Raji (cell line): Measurements from ENCODE around the gene CTXN1.

ENCODE experiments used
- POLR2A ChIP-seq: IDR thresholded peaks from 2 replicates; pipeline ENCODE4 v1.6.1; 2011; ENCODE audit warnings: low read depth, low read length, control low read depth; ENCODE audit not compliant: insufficient read depth

CTXN1 gene

DNA sequence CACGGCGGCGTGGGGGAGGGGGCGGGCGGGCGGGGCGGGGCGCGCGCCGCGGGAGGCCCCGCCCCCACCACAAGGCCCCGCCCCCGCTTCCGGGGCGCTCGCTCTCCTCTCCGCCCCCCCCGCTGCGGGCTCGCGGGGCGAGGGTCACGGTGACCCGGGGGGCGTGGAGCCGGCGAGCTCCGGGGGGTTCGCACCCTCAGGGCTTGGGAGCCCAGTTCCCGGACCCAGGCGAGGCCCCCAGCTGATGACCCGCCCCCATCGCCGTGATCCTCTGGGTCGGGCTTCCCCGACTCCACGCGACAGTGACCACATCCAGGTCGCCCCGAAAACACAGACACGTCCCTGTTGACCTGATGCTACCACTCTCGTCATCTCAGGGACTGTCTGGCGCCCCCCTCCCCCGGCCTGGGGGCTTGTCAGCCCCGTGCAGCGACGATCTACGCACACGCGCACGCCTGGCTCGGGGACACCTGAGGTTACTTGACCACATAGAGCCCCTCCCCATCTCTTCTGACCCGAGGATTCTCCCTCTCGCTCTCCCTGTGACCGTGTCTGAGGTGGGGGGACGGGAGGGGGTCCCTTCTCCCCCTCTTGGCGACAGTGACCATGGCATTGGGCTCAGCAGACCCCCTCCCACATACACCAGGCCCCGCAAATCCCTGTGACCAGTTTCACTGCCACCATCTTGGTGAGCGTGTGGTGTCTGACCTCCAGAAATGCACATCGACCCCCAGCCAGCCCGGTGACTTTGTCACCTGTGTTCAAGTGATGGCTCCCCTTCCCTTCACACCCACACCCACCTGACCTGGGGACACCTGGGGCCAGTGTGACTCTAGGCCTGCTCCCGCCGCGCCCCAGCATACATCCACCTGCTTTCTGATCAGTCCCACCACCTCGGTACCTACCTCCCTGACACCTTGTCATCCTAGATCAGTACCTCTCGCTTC lies 21.6 kb downstream of the CTXN1 start:
- TF ChIP-seq POLR2A = no peak

DNA sequence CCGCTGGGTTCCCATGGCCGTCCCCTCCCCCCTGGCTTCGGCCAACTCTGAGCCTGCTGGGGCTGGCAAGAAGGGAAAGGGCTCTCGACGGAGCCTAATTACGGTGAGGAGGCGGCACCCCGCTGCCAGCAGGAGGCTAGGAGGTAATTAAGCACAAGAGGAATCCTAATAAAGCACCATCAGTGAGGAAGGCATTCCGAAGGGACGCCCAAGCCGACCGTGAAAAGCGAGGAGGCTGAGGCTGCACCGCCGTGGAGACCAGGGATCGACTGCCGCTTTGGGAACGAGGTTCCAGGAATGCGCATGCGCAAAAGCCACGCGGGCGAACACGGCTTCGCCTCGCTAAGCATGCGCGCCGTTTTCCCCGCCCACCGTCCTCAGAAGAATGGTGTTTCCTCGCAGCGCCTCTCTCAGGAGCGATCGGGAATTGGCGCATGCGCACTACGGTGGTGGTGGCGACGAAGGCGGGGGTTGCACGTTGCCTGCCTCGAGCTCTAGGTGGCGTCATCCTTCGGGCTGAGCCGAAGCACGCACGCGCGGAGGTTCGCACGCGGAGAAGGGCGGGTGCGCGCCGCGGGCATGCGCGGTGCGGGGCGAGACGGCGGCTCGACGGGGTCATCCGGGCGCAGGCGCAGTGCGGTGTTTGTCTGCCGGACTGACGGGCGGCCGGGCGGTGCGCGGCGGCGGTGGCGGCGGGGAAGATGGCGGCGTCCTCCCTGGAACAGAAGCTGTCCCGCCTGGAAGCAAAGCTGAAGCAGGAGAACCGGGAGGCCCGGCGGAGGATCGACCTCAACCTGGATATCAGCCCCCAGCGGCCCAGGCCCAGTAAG lies 22.5 kb downstream of the CTXN1 start, which contains the start of gene MAP2K7:
TSS of gene MAP2K7 (plus strand) at position 634 of the 830 bp plus-strand sequence. CDS start at position 702, 68 bp downstream.
- TF ChIP-seq POLR2A = peak; percentile 99

DNA sequence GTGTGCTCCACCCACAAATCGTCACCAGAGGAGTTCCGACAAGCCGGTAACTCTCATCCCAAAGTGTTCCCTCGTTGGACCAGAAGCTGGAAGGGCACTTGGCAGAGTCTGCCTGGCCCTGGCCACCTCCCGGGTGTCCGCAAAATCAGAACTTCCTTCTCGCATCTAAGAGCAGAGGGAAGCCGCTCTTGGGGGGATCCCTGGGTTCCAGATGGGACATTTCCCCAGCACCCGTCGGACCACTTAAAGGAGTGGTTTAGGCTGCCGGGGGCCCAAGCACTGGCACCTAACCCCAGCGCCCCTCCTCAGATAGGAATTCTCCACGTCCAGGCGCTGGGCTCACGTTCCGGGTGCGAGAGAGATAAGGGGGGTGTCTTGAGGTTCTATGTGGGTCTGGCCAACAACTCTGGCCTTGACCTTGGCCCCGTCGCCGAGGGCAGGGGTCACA lies 23.1 kb downstream of the CTXN1 start:
- TF ChIP-seq POLR2A = no peak

DNA sequence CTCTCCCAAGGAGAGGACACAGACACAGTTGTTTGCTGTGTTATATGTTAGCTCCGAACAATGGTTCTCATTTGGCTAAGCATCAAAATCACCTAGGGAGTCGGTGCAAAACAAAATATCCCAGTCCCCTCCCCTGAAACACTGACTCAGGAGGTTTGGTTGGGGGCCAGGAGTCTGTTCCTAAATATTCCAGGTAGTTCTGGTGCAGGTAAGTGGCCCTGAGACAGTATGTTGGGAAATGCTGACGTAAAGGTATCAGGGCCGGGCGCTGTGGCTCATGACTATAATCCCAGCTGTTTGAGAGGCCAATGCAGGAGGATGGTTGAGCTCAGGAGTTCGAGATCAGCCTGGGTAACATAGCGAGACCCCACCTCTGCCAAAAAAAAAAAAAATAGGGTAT lies 24.6 kb downstream of the CTXN1 start:
- TF ChIP-seq POLR2A = no peak

- TF ChIP-seq POLR2A = no peak
Observed at GRCh38 chr19:7900931-7901330, 25.0 kb downstream of the CTXN1 start.

GRCh38 chr19:7900401-7900870 lies 25.5 kb downstream of the CTXN1 start:
- TF ChIP-seq POLR2A = peak; percentile 9; the same call in 1 of the 2 replicates

- no peak; the same call in 1 of the 2 replicates for TF ChIP-seq POLR2A
Observed at GRCh38 chr19:7899751-7900378, 26.1 kb downstream of the CTXN1 start.

DNA sequence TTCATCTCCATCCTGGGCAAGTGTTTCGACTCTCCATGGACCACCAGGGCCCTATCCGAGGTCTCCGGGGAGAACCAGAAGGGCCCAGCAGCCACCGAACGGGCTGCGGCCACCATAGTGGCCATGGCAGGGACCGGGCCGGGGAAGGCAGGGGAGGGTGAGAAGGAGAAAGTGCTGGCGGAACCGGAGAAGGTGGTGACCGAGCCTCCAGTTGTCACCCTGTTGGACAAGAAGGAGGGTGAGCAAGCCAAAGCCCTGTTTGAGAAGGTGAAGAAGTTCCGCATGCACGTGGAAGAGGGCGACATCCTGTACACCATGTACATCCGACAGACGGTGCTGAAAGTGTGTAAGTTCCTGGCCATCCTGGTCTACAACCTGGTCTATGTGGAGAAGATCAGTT lies 27.0 kb downstream of the CTXN1 start:
- TF ChIP-seq POLR2A = no peak

- TF ChIP-seq POLR2A = no peak
Observed at GRCh38 chr19:7897292-7897691, 28.6 kb downstream of the CTXN1 start.

DNA sequence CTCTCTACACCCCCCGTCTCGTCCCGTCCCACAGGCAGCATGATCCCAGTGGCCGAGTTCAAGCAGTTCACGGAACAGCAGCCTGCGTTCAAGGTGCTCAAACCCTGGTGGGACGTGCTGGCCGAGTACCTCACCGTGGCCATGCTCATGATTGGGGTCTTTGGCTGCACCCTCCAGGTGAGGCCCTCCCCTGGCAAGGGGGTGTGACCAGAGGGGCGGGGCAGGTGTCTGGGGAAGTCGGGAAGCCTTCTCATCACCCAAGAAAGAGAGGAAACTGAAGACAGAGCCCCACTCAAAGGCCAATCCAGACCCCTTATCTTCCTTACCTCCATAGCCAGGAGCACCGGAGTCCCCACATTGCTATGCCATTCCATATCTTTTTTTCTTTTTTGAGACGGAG lies 30.4 kb downstream of the CTXN1 start:
- no peak for TF ChIP-seq POLR2A

GRCh38 chr19:7894612-7895309 lies 31.2 kb downstream of the CTXN1 start:
- no peak for TF ChIP-seq POLR2A

GRCh38 chr19:7888826-7889217 lies 37.1 kb downstream of the CTXN1 start:
- TF ChIP-seq POLR2A = no peak

- TF ChIP-seq POLR2A = no peak
Observed at GRCh38 chr19:7888145-7888825, 37.6 kb downstream of the CTXN1 start, which contains the start of gene LRRC8E. LRRC8E (plus strand) TSS chr19:7888510; CDS start chr19:7895604, 7,094 bp downstream.
